A673 (cell line): ENCODE data around the gene CFAP141. TPM values are rescaled to one million over a fixed set of nuclear protein-coding genes. Genes with fewer than 3 reads are reported as not detected.

Experiments used
- Bru-seq: library from RNA; stranded (reverse); fragments of 400-500 nt; gene quantifications from one replicate; lab custom pipeline; 2021; lab: Mats Ljungman, UMichigan
- BruChase-seq, 2 experiments: library from RNA; stranded (reverse); fragments of 400-500 nt; gene quantifications; one replicate each; lab custom pipeline; 2021; lab: Mats Ljungman, UMichigan
- BruUV-seq: library from RNA; stranded (reverse); fragments of 400-500 nt; replicated peaks from 2 replicates; lab custom pipeline; 2021; lab: Mats Ljungman, UMichigan
- CTCF ChIA-PET: fragments of 300-600 bp; sonication (Branson Sonifier 250); formaldehyde crosslinking; loops from one replicate; lab custom pipeline; 2022; ENCODE audit warnings: antibody characterized with exemption; lab: Charles Lee
- POLR2A ChIA-PET: fragments of 300-600 bp; sonication (Branson Sonifier 250); formaldehyde crosslinking; loops from one replicate; lab custom pipeline; 2022; ENCODE audit warnings: antibody characterized with exemption; ENCODE audit not compliant: low non-redundant PET; lab: Charles Lee
- DNase-seq: peaks from one replicate; pipeline ENCODE4 v3.0.0-alpha.2; 2015; ENCODE audit warnings: low spot score
- H3K27ac ChIP-seq: fragments of 200-600 bp; sonication (generic); 2 replicates; pipeline ENCODE4 v1.5.1; 2016; ENCODE audit warnings: mixed run types, low read depth, mild to moderate bottlenecking, mixed read lengths, antibody characterized with exemption, low read length; ENCODE audit not compliant: poor library complexity, severe bottlenecking
- H3K27me3 ChIP-seq: fragments of 200-600 bp; sonication (generic); replicated peaks from 2 replicates; pipeline ENCODE4 v1.6.1; 2017; ENCODE audit warnings: mixed run types, low read depth, mild to moderate bottlenecking, mixed read lengths, antibody characterized with exemption, low read length; ENCODE audit not compliant: insufficient read depth, poor library complexity
- H3K36me3 ChIP-seq: fragments of 200-600 bp; sonication (generic); 2 replicates; pipeline ENCODE4 v1.6.1; 2016; ENCODE audit warnings: mixed run types, mild to moderate bottlenecking, mixed read lengths, antibody characterized with exemption, low read length; ENCODE audit not compliant: insufficient read depth, poor library complexity, severe bottlenecking
- H3K4me1 ChIP-seq: fragments of 200-600 bp; sonication (generic); 2 replicates; pipeline ENCODE4 v1.6.1; 2017; ENCODE audit warnings: mixed run types, mild to moderate bottlenecking, mixed read lengths, antibody characterized with exemption, low read length; ENCODE audit not compliant: insufficient read depth, poor library complexity, severe bottlenecking
- H3K4me3 ChIP-seq: fragments of 200-600 bp; sonication (generic); 2 replicates; pipeline ENCODE4 v1.5.1; 2016; ENCODE audit warnings: low read depth, mixed run types, mild to moderate bottlenecking, mixed read lengths, low read length; ENCODE audit not compliant: poor library complexity, severe bottlenecking
- H3K9me3 ChIP-seq: fragments of 200-600 bp; sonication (generic); 2 replicates; pipeline ENCODE4 v1.6.1; 2016; ENCODE audit warnings: mixed run types, low read depth, mild to moderate bottlenecking, mixed read lengths, antibody characterized with exemption, low read length; ENCODE audit not compliant: poor library complexity, severe bottlenecking
- CTCF ChIP-seq: fragments of 300-800, 200-600 bp; sonication (generic); conservative IDR thresholded peaks from 2 replicates; pipeline ENCODE4 v1.5.1; 2017; ENCODE audit warnings: low read depth, mild to moderate bottlenecking, antibody characterized with exemption, low read length, moderate library complexity, mixed read lengths
- EZH2 ChIP-seq: fragments of 200-600 bp; sonication (generic); IDR thresholded peaks from 2 replicates; pipeline ENCODE4 v1.6.1; 2017; ENCODE audit warnings: borderline replicate concordance, low read depth, mild to moderate bottlenecking, mixed read lengths, antibody characterized with exemption, low read length; ENCODE audit not compliant: poor library complexity, severe bottlenecking
- intact Hi-C: fragments of 100-400 bp; cut with micrococcal nuclease; formaldehyde crosslinking; loops from one replicate; pipeline ENCODE4 v1.10.0; 2022; ENCODE audit not compliant: unreplicated experiment
- long read RNA-seq: library from polyadenylated mRNA; stranded (forward); transcript quantifications from one replicate; pipeline ENCODE4 v2.0.0, GENCODE V29; 2022
- total RNA-seq: library from RNA; stranded (reverse); gene quantifications from 2 replicates; pipeline ENCODE4 v1.2.3, GENCODE V29; 2021

Gene CFAP141
- total RNA-seq (not detected in 2 replicates), Bru-seq, nascent RNA (percentile 39 among the genes with signal in this experiment), BruChase-seq, experiment 1, labeled RNA remaining after a 2-hour chase (percentile 33 among the genes with signal in this experiment), BruChase-seq, experiment 2, labeled RNA remaining after a 6-hour chase (percentile 41 among the genes with signal in this experiment)
- long read RNA-seq: 0 reads

GRCh38 chr1:154206196-154206595 lies at the start of gene CFAP141:
CFAP141 (minus strand) TSS chr1:154206333; CDS start chr1:154206307, 26 bp downstream.
- no peak for DNase-seq
- H3K36me3 ChIP-seq: peaks cover 47% of the 10 kb centered on the region

GRCh38 chr1:154253671-154254070 lies 47.5 kb upstream of the CFAP141 start:
- POLR2A ChIA-PET: no interaction called here
- CTCF ChIA-PET: no interaction called here
- intact Hi-C loops: no loop called here
- Histone ChIP-seq H3K27ac (no peak overlapping the region), H3K27me3 (no peaks in the 10 kb centered on the region), H3K4me3 (no peak overlapping the region), H3K9me3 (no peaks in the 10 kb centered on the region), H3K4me1 (no peaks in the 10 kb centered on the region), H3K36me3 (peaks cover 100% of the 10 kb centered on the region)
- no peak for TF ChIP-seq EZH2
- no peak for TF ChIP-seq CTCF
- DNase-seq: no peak
- BruUV-seq: no TSS peak

More at GRCh38 chr1:154206196-154206595, at the start of gene CFAP141:
- no peak for TF ChIP-seq EZH2
- no peak for TF ChIP-seq CTCF
- Histone ChIP-seq H3K4me1 (no peaks in the 10 kb centered on the region), H3K9me3 (no peaks in the 10 kb centered on the region), H3K27me3 (no peaks in the 10 kb centered on the region), H3K4me3 (no peak within 1 kb of the TSS), H3K27ac (no peak within 1 kb of the TSS)
- ChIA-PET POLR2A (no interaction called here), CTCF (no interaction called here)
- intact Hi-C loops: no loop called here
- BruUV-seq: no TSS peak

GRCh38 chr1:154241703-154242351 lies 35.7 kb upstream of the CFAP141 start:
- H3K4me1 ChIP-seq: no peaks in the 10 kb centered on the region
- ChIA-PET POLR2A (interaction anchor here (0.6 kb wide), 1 partner anchor 36 kb away, joined by 7 read pairs; no protein-coding TSS in a partner anchor), CTCF (no interaction called here)
- H3K9me3 ChIP-seq: no peaks in the 10 kb centered on the region
- H3K27me3 ChIP-seq: no peaks in the 10 kb centered on the region
- intact Hi-C loops: no loop called here
- peaks cover 97% of the 10 kb centered on the region for H3K36me3 ChIP-seq
- no peak overlapping the region for H3K27ac ChIP-seq
- TF ChIP-seq EZH2 (no peak), CTCF (no peak)
- no TSS peak for BruUV-seq
- no peak for DNase-seq
- no peak overlapping the region for H3K4me3 ChIP-seq
